Colonic mucosa (tissue), 4 donors: ENCODE measurements around the gene OPA1. TPM values are rescaled to one million over a fixed set of nuclear protein-coding genes. Genes with fewer than 3 reads are reported as not detected.

ENCODE experiments used
- DNase-seq: peaks from one replicate; pipeline ENCODE4 v3.0.0-alpha.2; 2020
- H3K27ac ChIP-seq: fragments of 200-600 bp; one replicate; pipeline ENCODE4 v1.8.0; 2021
- H3K27me3 ChIP-seq: fragments of 200-600 bp; one replicate; pipeline ENCODE4 v1.8.0; 2021
- H3K36me3 ChIP-seq: fragments of 200-600 bp; one replicate; pipeline ENCODE4 v1.8.0; 2021
- H3K4me1 ChIP-seq: fragments of 200-600 bp; one replicate; pipeline ENCODE4 v1.8.0; 2021; ENCODE audit warnings: mild to moderate bottlenecking
- H3K4me3 ChIP-seq: fragments of 200-600 bp; one replicate; pipeline ENCODE4 v1.8.0; 2021
- H3K9ac ChIP-seq, 2 donors: one replicate each; pipeline ENCODE4 v1.7.0; 2013; ENCODE audit warnings: control low read depth in 2 of 2, low read depth in 2 of 2, low read length in 2 of 2
- H3K9me3 ChIP-seq: fragments of 200-600 bp; one replicate; pipeline ENCODE4 v1.8.0; 2021
- intact Hi-C: fragments of 100-400 bp; cut with DNase I; formaldehyde crosslinking; loops from one replicate; pipeline ENCODE4 v1.14.1; 2022
- total RNA-seq, 2 donors: library from RNA; stranded (reverse); fragmentation: NEBNext Ultra II Directional in 1 of 2; extraction: Animal tissue kit (Norgen Biotek cat#: 25700) in 1 of 2; gene quantifications; one replicate each; pipeline ENCODE4 v1.2.1, GENCODE V29; 2021
- TF ChIP-seq, protein P1 (sequence below): fragments of 200-600 bp; IDR thresholded peaks from one replicate; pipeline ENCODE4 v1.8.0; 2022; ENCODE audit warnings: antibody characterized with exemption, mild to moderate bottlenecking
- donor health status: healthy.
- donor health status: DM: no; HTN: no; CAD: no.
- donor health status: DM: no; HTN: no; CAD: no.

OPA1 gene
- total RNA-seq, 2 donors from 2014 or later: 76.9 to 93.0 TPM

DNA sequence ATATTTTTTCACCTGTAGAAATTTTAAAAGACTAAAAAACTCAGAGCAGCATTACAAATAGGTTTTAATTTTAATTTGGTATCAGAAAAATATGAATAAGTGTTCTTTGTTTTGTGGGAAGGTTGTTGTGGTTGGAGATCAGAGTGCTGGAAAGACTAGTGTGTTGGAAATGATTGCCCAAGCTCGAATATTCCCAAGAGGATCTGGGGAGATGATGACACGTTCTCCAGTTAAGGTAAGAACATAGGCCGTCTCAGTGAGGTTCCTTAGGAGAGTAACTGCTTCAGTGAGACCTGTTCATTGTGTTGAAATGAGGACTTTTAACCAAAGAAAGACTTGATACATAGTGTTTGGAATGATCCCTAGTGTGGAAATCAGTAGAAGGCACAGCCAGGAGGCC lies 44.8 kb downstream of the OPA1 start:
- H3K36me3 ChIP-seq: peaks cover 7% of the 10 kb centered on the region
- no peak overlapping the region for H3K9ac ChIP-seq
- H3K27ac ChIP-seq: no peak overlapping the region
- no peaks in the 10 kb centered on the region for H3K27me3 ChIP-seq
- DNase-seq: no peak
- TF ChIP-seq, protein P1, sequence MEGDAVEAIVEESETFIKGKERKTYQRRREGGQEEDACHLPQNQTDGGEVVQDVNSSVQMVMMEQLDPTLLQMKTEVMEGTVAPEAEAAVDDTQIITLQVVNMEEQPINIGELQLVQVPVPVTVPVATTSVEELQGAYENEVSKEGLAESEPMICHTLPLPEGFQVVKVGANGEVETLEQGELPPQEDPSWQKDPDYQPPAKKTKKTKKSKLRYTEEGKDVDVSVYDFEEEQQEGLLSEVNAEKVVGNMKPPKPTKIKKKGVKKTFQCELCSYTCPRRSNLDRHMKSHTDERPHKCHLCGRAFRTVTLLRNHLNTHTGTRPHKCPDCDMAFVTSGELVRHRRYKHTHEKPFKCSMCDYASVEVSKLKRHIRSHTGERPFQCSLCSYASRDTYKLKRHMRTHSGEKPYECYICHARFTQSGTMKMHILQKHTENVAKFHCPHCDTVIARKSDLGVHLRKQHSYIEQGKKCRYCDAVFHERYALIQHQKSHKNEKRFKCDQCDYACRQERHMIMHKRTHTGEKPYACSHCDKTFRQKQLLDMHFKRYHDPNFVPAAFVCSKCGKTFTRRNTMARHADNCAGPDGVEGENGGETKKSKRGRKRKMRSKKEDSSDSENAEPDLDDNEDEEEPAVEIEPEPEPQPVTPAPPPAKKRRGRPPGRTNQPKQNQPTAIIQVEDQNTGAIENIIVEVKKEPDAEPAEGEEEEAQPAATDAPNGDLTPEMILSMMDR: no peak
- no peak overlapping the region for H3K4me3 ChIP-seq
- intact Hi-C loops: no loop called here
- H3K4me1 ChIP-seq: no peaks in the 10 kb centered on the region
- no peaks in the 10 kb centered on the region for H3K9me3 ChIP-seq

GRCh38 chr3:193638833-193639232 lies 45.8 kb downstream of the OPA1 start:
- Histone ChIP-seq H3K9ac (no peak overlapping the region), H3K4me3 (no peak overlapping the region), H3K27me3 (no peaks in the 10 kb centered on the region), H3K4me1 (no peaks in the 10 kb centered on the region), H3K9me3 (no peaks in the 10 kb centered on the region), H3K36me3 (peaks cover 7% of the 10 kb centered on the region), H3K27ac (no peak overlapping the region)
- no peak for DNase-seq
- TF ChIP-seq, protein P1: no peak
- intact Hi-C loops: no loop called here

DNA sequence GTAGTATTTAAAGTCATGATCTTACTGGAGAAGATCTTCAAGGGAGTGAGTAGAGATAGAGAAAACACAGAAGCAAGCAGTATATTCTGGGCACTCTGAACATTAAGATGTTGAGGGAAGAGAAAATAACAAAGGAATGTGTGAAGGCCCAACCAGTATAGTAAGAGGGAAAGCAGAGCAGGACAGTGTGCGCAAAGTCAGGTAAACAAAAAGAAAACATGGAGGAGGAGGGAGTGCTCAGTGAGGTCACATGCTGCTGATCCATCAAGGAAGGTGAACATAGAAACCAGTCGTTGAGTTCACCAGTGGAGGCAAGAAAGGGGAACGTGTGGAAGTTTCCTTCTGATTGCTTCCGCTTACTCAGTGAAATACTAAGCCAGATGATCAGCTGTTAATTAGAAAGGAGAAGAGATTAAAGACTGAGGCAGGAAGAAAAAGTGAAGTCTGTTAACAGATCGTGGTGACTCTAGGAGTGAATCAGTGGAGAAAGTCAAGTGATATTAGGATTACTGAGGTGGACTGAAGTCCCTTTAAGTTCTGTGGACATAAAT lies 47.2 kb downstream of the OPA1 start:
- no peak for DNase-seq
- H3K36me3 ChIP-seq: peaks cover 7% of the 10 kb centered on the region
- no peak overlapping the region for H3K27ac ChIP-seq

GRCh38 chr3:193640728-193641439 lies 47.9 kb downstream of the OPA1 start:
- intact Hi-C loops: no loop called here
- Histone ChIP-seq H3K27ac (no peak overlapping the region), H3K36me3 (peaks cover 7% of the 10 kb centered on the region)

More for the DNA sequence above, 47.2 kb downstream of the OPA1 start:
- H3K4me3 ChIP-seq: no peak overlapping the region
- TF ChIP-seq, protein P1: no peak
- H3K27me3 ChIP-seq: no peaks in the 10 kb centered on the region
- H3K9ac ChIP-seq: no peak overlapping the region
- H3K9me3 ChIP-seq: no peaks in the 10 kb centered on the region
- no peaks in the 10 kb centered on the region for H3K4me1 ChIP-seq
- intact Hi-C loops: no loop called here

GRCh38 chr3:193641440-193641775 lies 48.4 kb downstream of the OPA1 start:
- peaks cover 7% of the 10 kb centered on the region for H3K36me3 ChIP-seq
- H3K9ac ChIP-seq: no peak overlapping the region
- H3K4me3 ChIP-seq: no peak overlapping the region
- intact Hi-C loops: no loop called here
- TF ChIP-seq, protein P1: no peak
- no peaks in the 10 kb centered on the region for H3K27me3 ChIP-seq
- H3K27ac ChIP-seq: no peak overlapping the region
- no peaks in the 10 kb centered on the region for H3K4me1 ChIP-seq
- no peak for DNase-seq
- H3K9me3 ChIP-seq: no peaks in the 10 kb centered on the region

More at GRCh38 chr3:193640728-193641439, 47.9 kb downstream of the OPA1 start:
- Histone ChIP-seq H3K4me3 (no peak overlapping the region), H3K4me1 (no peaks in the 10 kb centered on the region), H3K9me3 (no peaks in the 10 kb centered on the region), H3K9ac (no peak overlapping the region), H3K27me3 (no peaks in the 10 kb centered on the region)
- no peak for DNase-seq
- TF ChIP-seq, protein P1: no peak
